ENCODE results near the gene TP53BP2. TPM values are rescaled to one million over a fixed set of nuclear protein-coding genes. Genes with fewer than 3 reads are reported as not detected.
A peak's percentile ranks its signal among the peaks of the same experiment; 100 is the strongest.
"Not testable (repeated sequence)": the region's sequence is repeated elsewhere in the genome, so short reads cannot be mapped to it uniquely, and the experiment has no call there.

The TP53BP2 gene
- total RNA-seq, 6 experiments from 2014 or later, result 21.6 to 30.1 (median 26.4) TPM

GRCh38 chr1:223742856-223743517 lies 102.8 kb downstream of the TP53BP2 start:
- Mint-ChIP-seq H3K4me3 (no peak overlapping the region), H3K4me1 (ENCODE audit: low read depth) (peaks cover 81% of the 10 kb centered on the region), H3K27me3 (ENCODE audit: insufficient read depth) (peaks cover 2% of the 10 kb centered on the region), H3K9me3 (no peaks in the 10 kb centered on the region), H3K36me3 (ENCODE audit: low read depth) (peaks cover 65% of the 10 kb centered on the region), H3K27ac (peak overlapping the region; percentile 72; the same call in 1 of the 2 replicates)
- TF ChIP-seq CTCF (IDR thresholded peaks at IDR 0.05), result no peak
- no peak for DNase-seq

- H3K4me1 Mint-ChIP-seq (ENCODE audit: low read depth), result peaks cover 77% of the 10 kb centered on the region
- H3K27me3 Mint-ChIP-seq (ENCODE audit: insufficient read depth), result peaks cover 2% of the 10 kb centered on the region; the same call in 1 of the 2 replicates
- no peaks in the 10 kb centered on the region for H3K9me3 Mint-ChIP-seq
- H3K27ac Mint-ChIP-seq, result peak overlapping the region; percentile 91
- DNase-seq, result peak; percentile 73
- no peak for TF ChIP-seq CTCF (IDR thresholded peaks at IDR 0.05)
- peaks cover 58% of the 10 kb centered on the region for H3K36me3 Mint-ChIP-seq (ENCODE audit: low read depth)
- H3K4me3 Mint-ChIP-seq, result peak overlapping the region; percentile 55
Observed at GRCh38 chr1:223741861-223742260, 103.9 kb downstream of the TP53BP2 start.

GRCh38 chr1:223740038-223740736 lies 105.6 kb downstream of the TP53BP2 start:
- Mint-ChIP-seq H3K4me1 (ENCODE audit: low read depth) (peaks cover 70% of the 10 kb centered on the region), H3K27ac (peak overlapping the region; percentile 58), H3K36me3 (ENCODE audit: low read depth) (peaks cover 45% of the 10 kb centered on the region)
- H3K27me3 Mint-ChIP-seq (ENCODE audit: insufficient read depth); H3K9me3 Mint-ChIP-seq; H3K4me3 Mint-ChIP-seq; DNase-seq: not testable (repeated sequence)

GRCh38 chr1:223739366-223740037 lies 106.2 kb downstream of the TP53BP2 start:
- no peak for DNase-seq
- no peak for TF ChIP-seq CTCF (IDR thresholded peaks at IDR 0.05)
- Mint-ChIP-seq H3K27me3 (ENCODE audit: insufficient read depth) (peaks cover 4% of the 10 kb centered on the region), H3K4me3 (no peak overlapping the region; the same call in 1 of the 2 replicates), H3K36me3 (ENCODE audit: low read depth) (peaks cover 48% of the 10 kb centered on the region), H3K27ac (peak overlapping the region; percentile 58), H3K4me1 (ENCODE audit: low read depth) (peaks cover 76% of the 10 kb centered on the region), H3K9me3 (no peaks in the 10 kb centered on the region)

GRCh38 chr1:223738465-223739365 lies 107.0 kb downstream of the TP53BP2 start:
- DNase-seq, result no peak
- Mint-ChIP-seq H3K9me3 (no peaks in the 10 kb centered on the region), H3K4me1 (ENCODE audit: low read depth) (peaks cover 83% of the 10 kb centered on the region), H3K36me3 (ENCODE audit: low read depth) (peaks cover 46% of the 10 kb centered on the region), H3K4me3 (no peak overlapping the region; the same call in 1 of the 2 replicates), H3K27me3 (ENCODE audit: insufficient read depth) (peaks cover 4% of the 10 kb centered on the region), H3K27ac (peak overlapping the region; percentile 67)
- no peak for TF ChIP-seq CTCF (IDR thresholded peaks at IDR 0.05)
